Panc1 (cell line): ENCODE results near the gene OR2V1. TPM values are rescaled to one million over a fixed set of nuclear protein-coding genes. Genes with fewer than 3 reads are reported as not detected.

Source experiments
- ATAC-seq: fragments of 200-7000 bp; cut with Tn5 transposase; 2 replicates; pipeline ENCODE4 v1.9.1; 2020; ENCODE audit warnings: mild to moderate bottlenecking, moderate library complexity
- BruUV-seq: library from RNA; stranded (reverse); fragments of 400-500 nt; replicated peaks from 2 replicates; lab custom pipeline; 2021; lab: Mats Ljungman, UMichigan
- CTCF ChIA-PET: fragments of 300-600 bp; sonication (Branson Sonifier 250); formaldehyde crosslinking; loops from one replicate; lab custom pipeline; 2022; ENCODE audit warnings: antibody characterized with exemption; lab: Charles Lee
- POLR2A ChIA-PET: fragments of 300-600 bp; sonication (Branson Sonifier 250); formaldehyde crosslinking; loops from one replicate; lab custom pipeline; 2022; ENCODE audit warnings: antibody characterized with exemption; lab: Charles Lee
- DNase-seq: peaks from one replicate; pipeline ENCODE4 v3.0.0-alpha.2; 2010; ENCODE audit warnings: low read depth, low spot score
- H3K27ac ChIP-seq: 2 replicates; pipeline ENCODE4 v1.5.1; 2011; ENCODE audit warnings: mild to moderate bottlenecking, low read length, inconsistent platforms
- H3K27me3 ChIP-seq: fragments of 200-500 bp; sonication (Bioruptor generic); 2 replicates; pipeline ENCODE4 v1.6.0; 2014; ENCODE audit warnings: low read length, inconsistent platforms; ENCODE audit not compliant: control insufficient read depth, insufficient read depth
- H3K36me3 ChIP-seq: fragments of 200-500 bp; sonication (Bioruptor generic); 2 replicates; pipeline ENCODE4 v1.5.1; 2014; ENCODE audit warnings: inconsistent platforms, mild to moderate bottlenecking, low read length, moderate library complexity; ENCODE audit not compliant: control insufficient read depth, insufficient read depth
- H3K4me1 ChIP-seq: 2 replicates; pipeline ENCODE4 v1.5.1; 2011; ENCODE audit warnings: inconsistent platforms, mild to moderate bottlenecking, low read length, moderate library complexity; ENCODE audit not compliant: control insufficient read depth, insufficient read depth
- H3K4me3 ChIP-seq, 2 experiments: 2 replicates each; pipeline ENCODE4 v1.5.1; 2011 to 2012; ENCODE audit warnings: low read depth in 2 of 2, low read length in 2 of 2, mild to moderate bottlenecking in 2 of 2, inconsistent platforms in 1 of 2, moderate library complexity in 1 of 2
- H3K9me3 ChIP-seq: fragments of 200-500 bp; sonication (Bioruptor generic); 2 replicates; pipeline ENCODE4 v1.5.1; 2014; ENCODE audit warnings: low read depth, mild to moderate bottlenecking, inconsistent platforms, low read length, moderate library complexity; ENCODE audit not compliant: control insufficient read depth, insufficient read depth
- CTCF ChIP-seq: fragments of 450-650 bp; IDR thresholded peaks from 2 replicates; pipeline ENCODE4 v1.5.1; 2017; ENCODE audit warnings: mild to moderate bottlenecking
- POLR2AphosphoS5 ChIP-seq: IDR thresholded peaks from 2 replicates; pipeline ENCODE4 v1.6.1; 2012; ENCODE audit warnings: mild to moderate bottlenecking, low read depth, low read length, moderate library complexity
- REST ChIP-seq, 2 experiments: IDR thresholded peaks; 2 replicates each; pipeline ENCODE4 v1.6.1; 2011 to 2012; ENCODE audit warnings: low read depth in 2 of 2, control low read depth in 1 of 2, low read length in 1 of 2, mild to moderate bottlenecking in 1 of 2, moderate library complexity in 1 of 2; ENCODE audit not compliant: insufficient read depth in 1 of 2
- SIN3A ChIP-seq: IDR thresholded peaks from 2 replicates; pipeline ENCODE4 v1.6.1; 2012; ENCODE audit warnings: low read depth, mild to moderate bottlenecking, low read length, moderate library complexity, borderline replicate concordance; ENCODE audit not compliant: insufficient read depth
- TCF7L2 ChIP-seq: IDR thresholded peaks from 2 replicates; pipeline ENCODE4 v1.6.1; 2011; ENCODE audit warnings: mild to moderate bottlenecking, low read depth, low read length, inconsistent platforms
- in situ Hi-C: cut with HindIII; loops from 2 replicates; pipeline ENCODE4 v1.10.0; 2016; ENCODE audit warnings: low sequenced_read_pairs, low pct_unique_long_range_greater_than_20kb
- intact Hi-C: fragments of 100-400 bp; cut with micrococcal nuclease; formaldehyde crosslinking; loops from one replicate; pipeline ENCODE4 v1.10.0; 2022; ENCODE audit not compliant: unreplicated experiment
- total RNA-seq: library from RNA; stranded (reverse); gene quantifications from one replicate; pipeline ENCODE4 v1.2.1, GENCODE V29; 2021; ENCODE audit not compliant: unreplicated experiment

The OR2V1 gene
- total RNA-seq, 1 experiment from 2014 or later, result not detected

- ATAC-seq (no peak), DNase-seq (no peak)
- TF ChIP-seq CTCF (no peak), TCF7L2 (no peak), POLR2AphosphoS5 (no peak), REST (IDR thresholded peaks at IDR 0.05; ENCODE audit: insufficient read depth in 1 of 2, low read depth in 2 of 2, low read length in 1 of 2) (no peak)
- Histone ChIP-seq H3K27me3 (no peaks in the 10 kb centered on the region), H3K36me3 (no peaks in the 10 kb centered on the region), H3K9me3 (no peaks in the 10 kb centered on the region), H3K27ac (no peak overlapping the region), H3K4me1 (peaks cover 33% of the 10 kb centered on the region), H3K4me3 (no peak overlapping the region)
- ChIA-PET POLR2A (no interaction called here), CTCF (no interaction called here)
- in situ Hi-C loops (no loop called here), intact Hi-C loops (no loop called here)
- no TSS peak for BruUV-seq
Observed at GRCh38 chr5:181118369-181118768, 12.6 kb downstream of the OR2V1 start.

GRCh38 chr5:181114844-181115778 is 15.9 kb downstream of the OR2V1 start:
- intact Hi-C loops (no loop called here), in situ Hi-C loops (no loop called here)
- BruUV-seq, result no TSS peak
- H3K27ac ChIP-seq, result peak overlapping the region; percentile 92
- H3K4me3 ChIP-seq, result peak overlapping the region; percentile 35 to 71
- ATAC-seq (peak; percentile 94), DNase-seq (no peak)
- no peak for TF ChIP-seq SIN3A
- no peak for TF ChIP-seq REST (IDR thresholded peaks at IDR 0.05; ENCODE audit: insufficient read depth in 1 of 2, low read depth in 2 of 2, low read length in 1 of 2)
- peak; percentile 78 for TF ChIP-seq TCF7L2
- no peak for TF ChIP-seq CTCF
- no peak; the same call in 1 of the 2 replicates for TF ChIP-seq POLR2AphosphoS5
- H3K4me1 ChIP-seq, result peaks cover 32% of the 10 kb centered on the region
- CTCF ChIA-PET, result interaction anchor here (0.6 kb wide), 1 partner anchor 61 kb away, joined by 5 read pairs; no protein-coding TSS in a partner anchor
- no peaks in the 10 kb centered on the region for H3K36me3 ChIP-seq
- POLR2A ChIA-PET, result interaction anchor here (0.5 kb wide), 1 partner anchor 144 kb away, joined by 3 read pairs; no protein-coding TSS in a partner anchor
- no peaks in the 10 kb centered on the region for H3K9me3 ChIP-seq
- H3K27me3 ChIP-seq, result no peaks in the 10 kb centered on the region
